Gastrocnemius medialis (tissue), 4 donors: ENCODE results near the gene BCL11A. TPM values are rescaled to one million over a fixed set of nuclear protein-coding genes. Genes with fewer than 3 reads are reported as not detected.

ENCODE experiments used
- ATAC-seq, 2 donors: fragments of 150-250 bp; one replicate each; pipeline ENCODE4 v1.9.1; 2016
- DNase-seq, 2 donors: peaks; one replicate each; pipeline ENCODE4 v3.0.0-alpha.2; 2019
- H3K27ac ChIP-seq, 4 donors: fragments of 200-600 bp; sonication (generic); 1 replicate in 1 of 4; 2 replicates in 3 of 4; pipeline ENCODE4 v1.5.1; 2016 to 2018; ENCODE audit warnings: mild to moderate bottlenecking in 2 of 4, moderate library complexity in 1 of 4
- H3K27me3 ChIP-seq, 3 donors: fragments of 200-600 bp; sonication (generic) in 2 of 3; 1 replicate in 1 of 3; 2 replicates in 2 of 3; pipeline versions ENCODE4 v1.5.1 to v1.6.0; 2016 to 2019; ENCODE audit warnings: mild to moderate bottlenecking in 1 of 3, moderate library complexity in 1 of 3
- H3K36me3 ChIP-seq, 2 donors: fragments of 200-600 bp; sonication (generic) in 1 of 2; one replicate each; pipeline ENCODE4 v1.5.1; 2017 to 2018
- H3K4me1 ChIP-seq, 2 donors: fragments of 200-600 bp; sonication (generic) in 1 of 2; one replicate each; pipeline ENCODE4 v1.5.1; 2016 to 2017; ENCODE audit warnings: mild to moderate bottlenecking in 2 of 2
- H3K4me3 ChIP-seq, 4 donors: fragments of 200-600 bp; sonication (generic) in 3 of 4; 1 replicate in 1 of 4; 2 replicates in 3 of 4; pipeline ENCODE4 v1.5.1; 2016 to 2019; ENCODE audit warnings: mild to moderate bottlenecking in 2 of 4
- H3K9me3 ChIP-seq, 3 donors: fragments of 200-600 bp; sonication (generic) in 2 of 3; 1 replicate in 1 of 3; 2 replicates in 2 of 3; pipeline ENCODE4 v1.5.1; 2016 to 2019
- CTCF ChIP-seq, 5 experiments: fragments of 450-650 bp in 3 of 5; fragments of 200-600 bp in 2 of 5; sonication (generic) in 2 of 5; IDR thresholded peaks in 4 of 5; conservative IDR thresholded peaks in 1 of 5; 1 replicate in 4 of 5; 2 replicates in 1 of 5; pipeline ENCODE4 v1.5.1; 2016 to 2019; ENCODE audit warnings: antibody characterized with exemption in 5 of 5, mild to moderate bottlenecking in 3 of 5, moderate library complexity in 3 of 5
- POLR2A ChIP-seq, 2 donors: fragments of 450-650 bp; IDR thresholded peaks; one replicate each; pipeline ENCODE4 v1.6.1; 2017; ENCODE audit warnings: antibody characterized with exemption in 2 of 2, mild to moderate bottlenecking in 2 of 2, moderate library complexity in 2 of 2
- in situ Hi-C, 4 donors: fragments of 200-750 bp; cut with MboI; loops; one replicate each; pipeline versions ENCODE4 v1.15.0 to v1.8.0; 2017; ENCODE audit warnings: low sequenced_read_pairs in 4 of 4
- intact Hi-C: fragments of 100-400 bp; cut with DNase I; formaldehyde crosslinking; loops from one replicate; pipeline ENCODE4 v1.15.1; 2023; ENCODE audit warnings: low total_unique reads
- total RNA-seq, 4 donors: library from RNA; depleted of rRNA; stranded (reverse); fragments of >200 nt; gene quantifications; one replicate each; pipeline versions ENCODE4 v1.1.0 to v1.2.3, GENCODE V29; 2016

The BCL11A gene
- total RNA-seq, 4 donors from 2014 or later, result 0.04 to 1.0 (median 0.07) TPM; not detected in 1

GRCh38 chr2:60438131-60438530 lies 115.3 kb downstream of the BCL11A start:
- Histone ChIP-seq H3K9me3 (no peaks in the 10 kb centered on the region), H3K27ac (no peak overlapping the region), H3K4me1 (peaks cover 15 to 22% of the 10 kb centered on the region in 2 donors), H3K4me3 (no peak overlapping the region), H3K27me3 (no peaks in the 10 kb centered on the region), H3K36me3 (no peaks in the 10 kb centered on the region)
- DNase-seq (no peak), ATAC-seq (no peak)
- intact Hi-C loops (no loop called here), in situ Hi-C loops (no loop called here)
- TF ChIP-seq CTCF (IDR thresholded peaks at IDR 0.05 in 4 of 5, conservative IDR thresholded peaks at IDR 0.05 in 1 of 5), result no peak
- TF ChIP-seq POLR2A (IDR thresholded peaks at IDR 0.05), result no peak

- in situ Hi-C loops (no loop called here), intact Hi-C loops (no loop called here)
- H3K4me1 ChIP-seq, result peaks cover 15 to 29% of the 10 kb centered on the region in 2 donors
- H3K27ac ChIP-seq, result no peak overlapping the region
- no peak for TF ChIP-seq CTCF (IDR thresholded peaks at IDR 0.05 in 4 of 5, conservative IDR thresholded peaks at IDR 0.05 in 1 of 5)
- no peak for TF ChIP-seq POLR2A (IDR thresholded peaks at IDR 0.05)
- no peak overlapping the region for H3K4me3 ChIP-seq
- ATAC-seq, result no peak
- H3K27me3 ChIP-seq, result no peaks in the 10 kb centered on the region
- H3K36me3 ChIP-seq, result no peaks in the 10 kb centered on the region
- H3K9me3 ChIP-seq, result no peaks in the 10 kb centered on the region
- no peak for DNase-seq
Measured at GRCh38 chr2:60437080-60437696, 116.3 kb downstream of the BCL11A start.

GRCh38 chr2:60433018-60433596 lies 120.3 kb downstream of the BCL11A start:
- Histone ChIP-seq H3K4me1 (peaks cover 15 to 29% of the 10 kb centered on the region in 2 donors), H3K4me3 (no peak overlapping the region), H3K27me3 (no peaks in the 10 kb centered on the region), H3K9me3 (no peaks in the 10 kb centered on the region), H3K27ac (no peak overlapping the region), H3K36me3 (no peaks in the 10 kb centered on the region)
- in situ Hi-C loops (no loop called here), intact Hi-C loops (no loop called here)
- TF ChIP-seq POLR2A (IDR thresholded peaks at IDR 0.05) (no peak), CTCF (IDR thresholded peaks at IDR 0.05 in 4 of 5, conservative IDR thresholded peaks at IDR 0.05 in 1 of 5) (no peak)
- ATAC-seq (no peak), DNase-seq (no peak)

- in situ Hi-C loops (no loop called here), intact Hi-C loops (no loop called here)
- Histone ChIP-seq H3K9me3 (no peaks in the 10 kb centered on the region), H3K4me3 (no peak overlapping the region), H3K4me1 (peaks cover 15 to 29% of the 10 kb centered on the region in 2 donors), H3K36me3 (no peaks in the 10 kb centered on the region), H3K27ac (no peak overlapping the region), H3K27me3 (no peaks in the 10 kb centered on the region)
- TF ChIP-seq POLR2A (IDR thresholded peaks at IDR 0.05), result no peak
- TF ChIP-seq CTCF (IDR thresholded peaks at IDR 0.05 in 4 of 5, conservative IDR thresholded peaks at IDR 0.05 in 1 of 5), result no peak
- no peak for DNase-seq
- ATAC-seq, result no peak
Measured at GRCh38 chr2:60432035-60432601, 121.3 kb downstream of the BCL11A start.
